Measurements from ENCODE around the gene GRHPR.

The GRHPR gene

DNA sequence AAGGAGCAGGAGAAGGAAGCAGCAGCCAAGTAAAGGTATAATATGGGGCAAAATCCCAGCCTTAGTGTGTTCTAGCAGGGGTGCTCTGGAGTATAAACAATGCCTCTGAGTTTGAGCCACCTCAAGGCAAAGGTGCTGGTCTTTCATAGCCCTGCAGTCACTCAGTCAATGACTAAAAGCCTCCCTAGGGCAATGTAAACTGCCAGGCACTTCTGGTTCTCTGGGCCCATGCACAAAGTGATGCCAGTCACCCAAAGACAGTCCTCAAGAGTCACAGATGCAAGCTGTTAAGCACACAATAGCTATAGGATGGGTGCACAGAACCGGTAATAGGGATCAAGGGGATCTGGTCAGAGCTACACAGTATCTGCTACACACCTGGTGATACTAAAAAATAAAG is 30.1 kb downstream of the GRHPR start:
- no peaks in the 10 kb centered on the region for H3K27me3 ChIP-seq (ENCODE audit: insufficient read depth, poor library complexity, severe bottlenecking)
- DNase-seq (ENCODE audit: low spot score) (no peak), ATAC-seq (ENCODE audit: low read depth) (no peak)
- no peaks in the 10 kb centered on the region for H3K9me3 ChIP-seq (ENCODE audit: severe bottlenecking)
- H3K36me3 ChIP-seq (ENCODE audit: low read depth) = peaks cover 32% of the 10 kb centered on the region
- no peak overlapping the region for H3K4me3 ChIP-seq (ENCODE audit: severe bottlenecking)
- no peak for TF ChIP-seq CTCF (IDR thresholded peaks at IDR 0.05; ENCODE audit: poor library complexity, severe bottlenecking)
- no peak overlapping the region for H3K27ac ChIP-seq (ENCODE audit: poor library complexity, severe bottlenecking)
- peaks cover 21% of the 10 kb centered on the region for H3K4me1 ChIP-seq (ENCODE audit: insufficient read depth, poor library complexity, severe bottlenecking)

DNA sequence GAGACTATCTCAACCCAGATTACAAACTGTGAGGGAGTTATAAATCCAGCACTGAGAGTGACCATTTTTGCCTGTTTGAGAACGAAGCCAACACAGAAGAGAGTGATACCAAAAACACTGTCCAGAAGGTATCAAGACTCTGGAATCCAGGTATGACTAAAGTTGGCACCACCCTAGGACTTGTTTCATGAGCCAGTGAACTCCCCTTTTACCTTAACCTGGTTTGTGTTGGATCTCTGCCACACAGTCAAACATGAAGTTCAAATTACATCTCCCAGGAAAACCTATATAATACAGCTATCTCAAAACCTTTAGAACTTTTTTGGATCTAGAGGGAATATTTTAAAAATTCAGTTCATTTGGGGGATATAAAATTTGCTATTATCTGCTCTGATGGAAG is 31.3 kb downstream of the GRHPR start:
- Histone ChIP-seq H3K4me3 (ENCODE audit: severe bottlenecking) (no peak overlapping the region), H3K9me3 (ENCODE audit: severe bottlenecking) (no peaks in the 10 kb centered on the region), H3K27me3 (ENCODE audit: insufficient read depth, poor library complexity, severe bottlenecking) (no peaks in the 10 kb centered on the region), H3K27ac (ENCODE audit: poor library complexity, severe bottlenecking) (peak overlapping the region; percentile 59), H3K36me3 (ENCODE audit: low read depth) (peaks cover 25% of the 10 kb centered on the region), H3K4me1 (ENCODE audit: insufficient read depth, poor library complexity, severe bottlenecking) (peaks cover 21% of the 10 kb centered on the region)
- TF ChIP-seq CTCF (IDR thresholded peaks at IDR 0.05; ENCODE audit: poor library complexity, severe bottlenecking) = no peak
- DNase-seq (ENCODE audit: low spot score) (no peak), ATAC-seq (ENCODE audit: low read depth) (peak; percentile 90)

DNA sequence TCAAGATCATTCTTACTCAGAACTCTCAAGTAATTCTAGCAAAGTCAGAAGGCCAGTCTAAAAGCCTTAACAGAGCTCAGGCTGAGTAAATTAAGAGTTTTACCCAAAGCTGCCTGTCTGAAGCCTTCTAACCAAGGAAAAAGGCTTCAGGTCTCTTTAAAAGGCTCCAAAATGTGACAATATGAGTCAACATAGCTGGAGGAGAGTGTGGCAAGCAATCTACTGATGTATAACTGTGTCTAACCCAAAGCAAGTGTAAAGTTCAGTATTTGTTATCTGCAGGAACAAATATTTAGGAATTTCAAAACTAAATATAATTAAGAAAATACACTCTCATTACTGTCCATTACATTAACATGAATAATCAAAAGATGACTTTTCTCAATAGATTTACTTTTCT is 31.7 kb downstream of the GRHPR start:
- DNase-seq (ENCODE audit: low spot score) (no peak), ATAC-seq (ENCODE audit: low read depth) (peak; percentile 30)
- TF ChIP-seq CTCF (IDR thresholded peaks at IDR 0.05; ENCODE audit: poor library complexity, severe bottlenecking) = no peak
- no peak overlapping the region for H3K4me3 ChIP-seq (ENCODE audit: severe bottlenecking)
- peaks cover 21% of the 10 kb centered on the region for H3K4me1 ChIP-seq (ENCODE audit: insufficient read depth, poor library complexity, severe bottlenecking)
- peaks cover 22% of the 10 kb centered on the region for H3K36me3 ChIP-seq (ENCODE audit: low read depth)
- peak overlapping the region; percentile 59 for H3K27ac ChIP-seq (ENCODE audit: poor library complexity, severe bottlenecking)
- no peaks in the 10 kb centered on the region for H3K9me3 ChIP-seq (ENCODE audit: severe bottlenecking)
- H3K27me3 ChIP-seq (ENCODE audit: insufficient read depth, poor library complexity, severe bottlenecking) = no peaks in the 10 kb centered on the region

DNA sequence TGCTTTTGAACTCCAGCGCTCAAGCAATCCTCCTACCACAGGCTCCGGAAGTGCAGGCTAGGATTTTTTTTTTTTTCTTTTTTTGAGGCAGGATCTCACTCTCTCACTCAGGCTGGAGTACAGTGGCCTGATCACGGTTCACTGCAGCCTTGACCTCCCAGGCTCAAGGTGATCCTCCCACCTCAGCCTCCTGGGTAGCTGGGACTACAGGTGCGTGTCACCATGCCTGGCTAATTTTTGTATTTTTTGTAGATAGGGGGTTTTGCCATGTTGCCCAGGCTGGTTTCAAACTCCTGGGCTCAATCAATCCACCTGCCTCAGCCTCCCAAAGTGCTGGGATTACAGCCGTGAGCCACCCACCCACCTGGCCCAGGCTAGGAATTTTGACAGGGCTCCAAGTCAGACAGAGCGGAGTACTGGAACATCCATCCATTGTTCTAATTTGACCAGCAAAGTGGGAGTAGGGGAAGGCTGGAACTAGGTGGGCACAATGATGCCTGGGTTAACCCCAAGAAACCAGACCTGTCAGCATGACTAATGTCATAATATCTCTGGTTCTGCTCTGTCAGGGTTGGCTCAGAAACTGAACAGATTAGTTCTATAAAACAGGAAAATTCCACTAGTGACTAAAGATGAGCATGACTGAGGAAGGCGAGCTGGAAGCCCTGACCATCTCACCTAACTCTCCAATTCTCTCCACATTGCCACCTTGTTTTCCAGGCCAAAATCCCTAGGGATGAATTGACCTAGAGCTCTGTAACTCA is 33.6 kb downstream of the GRHPR start:
- TF ChIP-seq CTCF (IDR thresholded peaks at IDR 0.05; ENCODE audit: poor library complexity, severe bottlenecking) = no peak
- DNase-seq (ENCODE audit: low spot score) (no peak), ATAC-seq (ENCODE audit: low read depth) (no peak)
- Histone ChIP-seq H3K4me1 (ENCODE audit: insufficient read depth, poor library complexity, severe bottlenecking) (peaks cover 21% of the 10 kb centered on the region), H3K36me3 (ENCODE audit: low read depth) (peaks cover 9% of the 10 kb centered on the region), H3K27me3 (ENCODE audit: insufficient read depth, poor library complexity, severe bottlenecking) (no peaks in the 10 kb centered on the region), H3K4me3 (ENCODE audit: severe bottlenecking) (no peak overlapping the region), H3K27ac (ENCODE audit: poor library complexity, severe bottlenecking) (no peak overlapping the region), H3K9me3 (ENCODE audit: severe bottlenecking) (no peaks in the 10 kb centered on the region)

GRCh38 chr9:37456817-37457216 is 34.3 kb downstream of the GRHPR start:
- Histone ChIP-seq H3K36me3 (ENCODE audit: low read depth) (peaks cover 4% of the 10 kb centered on the region), H3K4me1 (ENCODE audit: insufficient read depth, poor library complexity, severe bottlenecking) (peaks cover 21% of the 10 kb centered on the region), H3K27me3 (ENCODE audit: insufficient read depth, poor library complexity, severe bottlenecking) (no peaks in the 10 kb centered on the region), H3K9me3 (ENCODE audit: severe bottlenecking) (no peaks in the 10 kb centered on the region), H3K4me3 (ENCODE audit: severe bottlenecking) (no peak overlapping the region), H3K27ac (ENCODE audit: poor library complexity, severe bottlenecking) (no peak overlapping the region)
- ATAC-seq (ENCODE audit: low read depth) = no peak
- no peak for TF ChIP-seq CTCF (IDR thresholded peaks at IDR 0.05; ENCODE audit: poor library complexity, severe bottlenecking)
- no peak for DNase-seq (ENCODE audit: low spot score)

All from RWPE2 (cell line).